PC-9 (cell line): ENCODE data around the gene PBX3. TPM values are rescaled to one million over a fixed set of nuclear protein-coding genes. Genes with fewer than 3 reads are reported as not detected.

Experiments used
- BruUV-seq: library from RNA; stranded (reverse); fragments of 400-500 nt; replicated peaks from 2 replicates; lab custom pipeline; 2021; lab: Mats Ljungman, UMichigan
- CTCF ChIA-PET: fragments of 300-600 bp; sonication (Branson Sonifier 250); formaldehyde crosslinking; loops from one replicate; lab custom pipeline; 2022; ENCODE audit warnings: antibody characterized with exemption; lab: Charles Lee
- POLR2A ChIA-PET: fragments of 300-600 bp; sonication (Branson Sonifier 250); formaldehyde crosslinking; loops from one replicate; lab custom pipeline; 2022; ENCODE audit warnings: antibody characterized with exemption; ENCODE audit not compliant: unreplicated experiment; lab: Charles Lee
- DNase-seq, 2 experiments: peaks; one replicate each; pipeline versions ENCODE4 v3.0.0 to v3.0.0-alpha.2; 2015 to 2022; ENCODE audit warnings: mixed read lengths in 1 of 2
- H2AFZ ChIP-seq: fragments of 200-600 bp; sonication (generic); 2 replicates; pipeline ENCODE4 v1.8.1; 2017; ENCODE audit warnings: antibody characterized with exemption
- H3F3A ChIP-seq: fragments of 200-600 bp; sonication (generic); 2 replicates; pipeline ENCODE4 v1.8.1; 2017; ENCODE audit warnings: antibody characterized with exemption, mild to moderate bottlenecking, low read depth; ENCODE audit not compliant: insufficient read depth
- H3K27ac ChIP-seq: fragments of 200-600 bp; sonication (generic); 2 replicates; pipeline ENCODE4 v1.6.1; 2016; ENCODE audit warnings: mixed run types
- H3K27me3 ChIP-seq: fragments of 200-600 bp; sonication (generic); 2 replicates; pipeline ENCODE4 v1.6.1; 2016; ENCODE audit warnings: low read depth, mixed run types; ENCODE audit not compliant: insufficient read depth
- H3K36me3 ChIP-seq: fragments of 200-600 bp; sonication (generic); 2 replicates; pipeline ENCODE4 v1.6.1; 2016; ENCODE audit warnings: low read depth, mixed run types
- H3K4me1 ChIP-seq: fragments of 200-600 bp; sonication (generic); replicated peaks from 2 replicates; pipeline ENCODE4 v1.6.1; 2016; ENCODE audit warnings: mixed run types; ENCODE audit not compliant: insufficient read depth
- H3K4me2 ChIP-seq: fragments of 200-600 bp; sonication (generic); 2 replicates; pipeline ENCODE4 v1.6.1; 2017; ENCODE audit warnings: mixed run types
- H3K4me3 ChIP-seq: fragments of 200-600 bp; sonication (generic); 2 replicates; pipeline ENCODE4 v1.6.1; 2016; ENCODE audit warnings: mixed run types
- H3K79me2 ChIP-seq: fragments of 200-600 bp; sonication (generic); 2 replicates; pipeline ENCODE4 v1.6.1; 2017; ENCODE audit warnings: low read depth, mixed run types
- H3K9me2 ChIP-seq: fragments of 200-600 bp; sonication (generic); 2 replicates; pipeline ENCODE4 v1.8.1; 2017; ENCODE audit warnings: mild to moderate bottlenecking; ENCODE audit not compliant: insufficient read depth
- H3K9me3 ChIP-seq: fragments of 200-600 bp; sonication (generic); 2 replicates; pipeline ENCODE4 v1.8.1; 2016; ENCODE audit warnings: low read depth; ENCODE audit not compliant: insufficient read depth
- H4K20me1 ChIP-seq: fragments of 200-600 bp; sonication (generic); 2 replicates; pipeline ENCODE4 v1.8.1; 2017; ENCODE audit not compliant: insufficient read depth
- EZH2 ChIP-seq: fragments of 200-600 bp; sonication (generic); IDR thresholded peaks from 2 replicates; pipeline ENCODE4 v1.8.0; 2017; ENCODE audit warnings: antibody characterized with exemption, low read depth
- intact Hi-C: fragments of 100-400 bp; cut with micrococcal nuclease; formaldehyde crosslinking; loops from one replicate; pipeline ENCODE4 v1.10.0; 2022; ENCODE audit not compliant: unreplicated experiment
- total RNA-seq: library from RNA; stranded (reverse); gene quantifications from 2 replicates; pipeline ENCODE4 v1.2.3, GENCODE V29; 2021
- TF ChIP-seq, protein P1 (sequence below): fragments of 200-600 bp; sonication (generic); conservative IDR thresholded peaks from 2 replicates; pipeline ENCODE4 v1.6.1; 2017; ENCODE audit warnings: mixed run types, antibody characterized with exemption, mild to moderate bottlenecking, moderate library complexity

Gene PBX3
- total RNA-seq, 1 experiment from 2014 or later, result 18.3 TPM

- Histone ChIP-seq H3K4me2 (no peak overlapping the region), H2AFZ (no peak overlapping the region), H4K20me1 (no peaks in the 10 kb centered on the region), H3K27me3 (no peaks in the 10 kb centered on the region), H3K36me3 (no peaks in the 10 kb centered on the region), H3K4me1 (no peaks in the 10 kb centered on the region), H3F3A (no peaks in the 10 kb centered on the region), H3K27ac (no peak overlapping the region), H3K9me3 (no peaks in the 10 kb centered on the region), H3K4me3 (no peak overlapping the region), H3K9me2 (no peaks in the 10 kb centered on the region), H3K79me2 (no peaks in the 10 kb centered on the region)
- POLR2A ChIA-PET, result no interaction called here
- no TSS peak for BruUV-seq
- CTCF ChIA-PET, result no interaction called here
- intact Hi-C loops, result no loop called here
- TF ChIP-seq, protein P1, sequence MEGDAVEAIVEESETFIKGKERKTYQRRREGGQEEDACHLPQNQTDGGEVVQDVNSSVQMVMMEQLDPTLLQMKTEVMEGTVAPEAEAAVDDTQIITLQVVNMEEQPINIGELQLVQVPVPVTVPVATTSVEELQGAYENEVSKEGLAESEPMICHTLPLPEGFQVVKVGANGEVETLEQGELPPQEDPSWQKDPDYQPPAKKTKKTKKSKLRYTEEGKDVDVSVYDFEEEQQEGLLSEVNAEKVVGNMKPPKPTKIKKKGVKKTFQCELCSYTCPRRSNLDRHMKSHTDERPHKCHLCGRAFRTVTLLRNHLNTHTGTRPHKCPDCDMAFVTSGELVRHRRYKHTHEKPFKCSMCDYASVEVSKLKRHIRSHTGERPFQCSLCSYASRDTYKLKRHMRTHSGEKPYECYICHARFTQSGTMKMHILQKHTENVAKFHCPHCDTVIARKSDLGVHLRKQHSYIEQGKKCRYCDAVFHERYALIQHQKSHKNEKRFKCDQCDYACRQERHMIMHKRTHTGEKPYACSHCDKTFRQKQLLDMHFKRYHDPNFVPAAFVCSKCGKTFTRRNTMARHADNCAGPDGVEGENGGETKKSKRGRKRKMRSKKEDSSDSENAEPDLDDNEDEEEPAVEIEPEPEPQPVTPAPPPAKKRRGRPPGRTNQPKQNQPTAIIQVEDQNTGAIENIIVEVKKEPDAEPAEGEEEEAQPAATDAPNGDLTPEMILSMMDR, result no peak
- no peak for TF ChIP-seq EZH2
- no peak for DNase-seq
Measured at GRCh38 chr9:125920402-125920801, 173.2 kb downstream of the PBX3 start.

- Histone ChIP-seq H3K36me3 (no peaks in the 10 kb centered on the region), H3K9me3 (no peaks in the 10 kb centered on the region), H3K4me2 (no peak overlapping the region), H3F3A (no peaks in the 10 kb centered on the region), H3K27me3 (no peaks in the 10 kb centered on the region), H3K79me2 (no peaks in the 10 kb centered on the region), H3K27ac (no peak overlapping the region), H3K4me1 (no peaks in the 10 kb centered on the region), H4K20me1 (no peaks in the 10 kb centered on the region), H3K9me2 (no peaks in the 10 kb centered on the region), H2AFZ (no peak overlapping the region), H3K4me3 (no peak overlapping the region)
- CTCF ChIA-PET, result no interaction called here
- POLR2A ChIA-PET, result no interaction called here
- intact Hi-C loops, result no loop called here
- no peak for DNase-seq
- TF ChIP-seq, protein P1, result no peak
- no peak for TF ChIP-seq EZH2
- no TSS peak for BruUV-seq
Measured at GRCh38 chr9:125922854-125923253, 175.7 kb downstream of the PBX3 start.

DNA sequence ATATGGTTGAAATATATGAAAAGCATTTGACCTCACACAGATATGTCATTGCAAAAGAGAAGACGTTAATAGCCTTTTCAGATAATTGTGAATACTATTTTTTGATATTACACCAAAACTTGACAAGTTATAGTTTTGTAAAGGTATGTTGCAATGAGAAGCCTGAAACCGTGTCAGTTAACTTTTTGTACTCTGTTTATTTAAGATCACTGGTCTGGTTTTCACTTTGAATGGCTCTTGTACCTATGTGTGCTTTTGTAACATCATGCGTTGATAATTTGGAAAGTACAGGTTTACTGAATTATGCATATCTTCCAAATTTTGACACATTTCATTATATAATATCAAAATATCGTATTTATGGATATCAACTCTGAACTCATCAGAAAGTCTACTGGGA, 177.2 kb downstream of the PBX3 start:
- Histone ChIP-seq H3K9me3 (no peaks in the 10 kb centered on the region), H3K9me2 (no peaks in the 10 kb centered on the region), H3K4me1 (no peaks in the 10 kb centered on the region), H3K79me2 (no peaks in the 10 kb centered on the region), H3K36me3 (no peaks in the 10 kb centered on the region), H2AFZ (no peak overlapping the region), H4K20me1 (no peaks in the 10 kb centered on the region), H3K27me3 (no peaks in the 10 kb centered on the region), H3K4me2 (no peak overlapping the region), H3K4me3 (no peak overlapping the region), H3K27ac (no peak overlapping the region), H3F3A (no peaks in the 10 kb centered on the region)
- intact Hi-C loops, result no loop called here
- POLR2A ChIA-PET, result no interaction called here
- DNase-seq, result no peak
- BruUV-seq, result no TSS peak
- TF ChIP-seq, protein P1, result no peak
- TF ChIP-seq EZH2, result no peak
- CTCF ChIA-PET, result no interaction called here
